ENCODE results near the gene LRCH1. TPM values are rescaled to one million over a fixed set of nuclear protein-coding genes. Genes with fewer than 3 reads are reported as not detected.

LRCH1 gene
- total RNA-seq, 1 experiment from 2014 or later: 11.8 TPM

DNA sequence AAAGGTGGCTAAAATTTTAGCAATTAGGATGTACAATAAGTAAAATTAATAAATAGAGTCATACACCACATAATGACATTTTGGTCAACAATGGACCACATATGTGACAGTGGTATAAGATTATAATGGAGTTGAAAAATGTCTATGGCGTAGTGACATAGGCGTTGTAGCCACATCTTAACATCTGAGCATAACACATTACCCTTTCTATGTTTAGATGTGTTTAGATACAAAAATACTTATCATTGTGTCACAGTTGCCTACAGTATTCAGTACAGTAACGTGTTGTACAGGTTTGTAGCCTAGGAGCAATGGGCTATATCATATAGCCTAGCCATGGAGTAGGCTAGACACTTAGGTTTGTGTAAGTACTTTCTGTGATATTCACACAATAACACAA, 111.2 kb downstream of the LRCH1 start:
- ChIA-PET CTCF (no interaction called here), POLR2A (no interaction called here)
- H3K4me3 Mint-ChIP-seq: no peak overlapping the region
- peak overlapping the region; percentile 61 for H3K27ac Mint-ChIP-seq
- ATAC-seq (no peak), DNase-seq (ENCODE audit: low spot score) (no peak)
- H3K4me1 Mint-ChIP-seq: peaks cover 77% of the 10 kb centered on the region
- no peaks in the 10 kb centered on the region for H3K27me3 Mint-ChIP-seq (ENCODE audit: low read depth)
- H3K9me3 Mint-ChIP-seq: no peaks in the 10 kb centered on the region
- TF ChIP-seq SMAD4 (CRISPR knock-in tag; IDR thresholded peaks at IDR 0.05) (no peak), TEAD1 (CRISPR knock-in tag; IDR thresholded peaks at IDR 0.05) (no peak), MXD4 (CRISPR knock-in tag; IDR thresholded peaks at IDR 0.05; ENCODE audit: borderline replicate concordance) (no peak), ZNF416 (CRISPR knock-in tag; IDR thresholded peaks at IDR 0.05) (no peak), GABPB1 (CRISPR knock-in tag; IDR thresholded peaks at IDR 0.05) (no peak), ZNF317 (CRISPR knock-in tag; IDR thresholded peaks at IDR 0.05; ENCODE audit: borderline replicate concordance, low read depth) (no peak), FOXJ3 (CRISPR knock-in tag; IDR thresholded peaks at IDR 0.05; ENCODE audit: borderline replicate concordance) (no peak)
- TF ChIP-seq, protein P1, sequence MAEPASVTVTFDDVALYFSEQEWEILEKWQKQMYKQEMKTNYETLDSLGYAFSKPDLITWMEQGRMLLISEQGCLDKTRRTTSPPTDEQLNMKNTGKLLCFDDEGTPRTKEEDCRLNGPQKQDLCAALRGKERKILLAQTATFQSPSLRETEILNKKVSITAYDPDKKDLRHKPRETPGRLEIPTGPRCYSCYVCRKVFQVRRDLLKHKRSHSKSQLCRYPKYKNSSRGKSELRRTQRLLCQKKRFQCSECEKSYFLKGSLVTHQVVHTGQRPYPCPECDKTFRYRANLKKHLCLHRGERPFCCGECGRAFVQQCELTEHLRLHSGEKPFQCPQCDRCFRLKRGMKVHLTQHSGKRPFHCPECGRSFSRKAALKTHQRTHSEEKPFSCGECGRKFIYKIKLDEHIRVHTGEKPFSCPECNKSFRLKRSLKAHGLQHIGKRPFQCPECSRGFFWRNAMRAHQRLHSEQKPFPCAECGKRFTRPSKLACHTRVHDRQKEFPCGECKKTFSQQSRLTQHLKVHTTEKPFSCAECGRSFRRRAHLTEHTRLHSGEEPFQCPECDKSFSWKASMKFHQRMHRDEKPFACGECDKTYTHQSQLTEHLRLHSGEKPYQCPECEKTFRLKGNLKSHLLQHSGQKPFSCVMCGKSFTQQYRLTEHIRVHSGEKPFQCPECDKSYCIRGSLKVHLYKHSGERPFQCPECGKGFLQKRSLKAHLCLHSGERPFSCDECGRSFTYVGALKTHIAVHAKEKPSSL (CRISPR knock-in tag; conservative IDR thresholded peaks at IDR 0.05): no peak
- TF ChIP-seq, protein P2, sequence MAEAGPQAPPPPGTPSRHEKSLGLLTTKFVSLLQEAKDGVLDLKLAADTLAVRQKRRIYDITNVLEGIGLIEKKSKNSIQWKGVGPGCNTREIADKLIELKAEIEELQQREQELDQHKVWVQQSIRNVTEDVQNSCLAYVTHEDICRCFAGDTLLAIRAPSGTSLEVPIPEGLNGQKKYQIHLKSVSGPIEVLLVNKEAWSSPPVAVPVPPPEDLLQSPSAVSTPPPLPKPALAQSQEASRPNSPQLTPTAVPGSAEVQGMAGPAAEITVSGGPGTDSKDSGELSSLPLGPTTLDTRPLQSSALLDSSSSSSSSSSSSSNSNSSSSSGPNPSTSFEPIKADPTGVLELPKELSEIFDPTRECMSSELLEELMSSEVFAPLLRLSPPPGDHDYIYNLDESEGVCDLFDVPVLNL (CRISPR knock-in tag; IDR thresholded peaks at IDR 0.05; ENCODE audit: borderline replicate concordance, low read depth): no peak
- TF ChIP-seq, protein P3, sequence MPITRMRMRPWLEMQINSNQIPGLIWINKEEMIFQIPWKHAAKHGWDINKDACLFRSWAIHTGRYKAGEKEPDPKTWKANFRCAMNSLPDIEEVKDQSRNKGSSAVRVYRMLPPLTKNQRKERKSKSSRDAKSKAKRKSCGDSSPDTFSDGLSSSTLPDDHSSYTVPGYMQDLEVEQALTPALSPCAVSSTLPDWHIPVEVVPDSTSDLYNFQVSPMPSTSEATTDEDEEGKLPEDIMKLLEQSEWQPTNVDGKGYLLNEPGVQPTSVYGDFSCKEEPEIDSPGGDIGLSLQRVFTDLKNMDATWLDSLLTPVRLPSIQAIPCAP (CRISPR knock-in tag; IDR thresholded peaks at IDR 0.05): no peak
- TF ChIP-seq, protein P4, sequence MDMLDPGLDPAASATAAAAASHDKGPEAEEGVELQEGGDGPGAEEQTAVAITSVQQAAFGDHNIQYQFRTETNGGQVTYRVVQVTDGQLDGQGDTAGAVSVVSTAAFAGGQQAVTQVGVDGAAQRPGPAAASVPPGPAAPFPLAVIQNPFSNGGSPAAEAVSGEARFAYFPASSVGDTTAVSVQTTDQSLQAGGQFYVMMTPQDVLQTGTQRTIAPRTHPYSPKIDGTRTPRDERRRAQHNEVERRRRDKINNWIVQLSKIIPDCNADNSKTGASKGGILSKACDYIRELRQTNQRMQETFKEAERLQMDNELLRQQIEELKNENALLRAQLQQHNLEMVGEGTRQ (CRISPR knock-in tag; IDR thresholded peaks at IDR 0.05): no peak
- TF ChIP-seq, protein P5, sequence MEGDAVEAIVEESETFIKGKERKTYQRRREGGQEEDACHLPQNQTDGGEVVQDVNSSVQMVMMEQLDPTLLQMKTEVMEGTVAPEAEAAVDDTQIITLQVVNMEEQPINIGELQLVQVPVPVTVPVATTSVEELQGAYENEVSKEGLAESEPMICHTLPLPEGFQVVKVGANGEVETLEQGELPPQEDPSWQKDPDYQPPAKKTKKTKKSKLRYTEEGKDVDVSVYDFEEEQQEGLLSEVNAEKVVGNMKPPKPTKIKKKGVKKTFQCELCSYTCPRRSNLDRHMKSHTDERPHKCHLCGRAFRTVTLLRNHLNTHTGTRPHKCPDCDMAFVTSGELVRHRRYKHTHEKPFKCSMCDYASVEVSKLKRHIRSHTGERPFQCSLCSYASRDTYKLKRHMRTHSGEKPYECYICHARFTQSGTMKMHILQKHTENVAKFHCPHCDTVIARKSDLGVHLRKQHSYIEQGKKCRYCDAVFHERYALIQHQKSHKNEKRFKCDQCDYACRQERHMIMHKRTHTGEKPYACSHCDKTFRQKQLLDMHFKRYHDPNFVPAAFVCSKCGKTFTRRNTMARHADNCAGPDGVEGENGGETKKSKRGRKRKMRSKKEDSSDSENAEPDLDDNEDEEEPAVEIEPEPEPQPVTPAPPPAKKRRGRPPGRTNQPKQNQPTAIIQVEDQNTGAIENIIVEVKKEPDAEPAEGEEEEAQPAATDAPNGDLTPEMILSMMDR (IDR thresholded peaks at IDR 0.05): no peak
- TF ChIP-seq, protein P6, sequence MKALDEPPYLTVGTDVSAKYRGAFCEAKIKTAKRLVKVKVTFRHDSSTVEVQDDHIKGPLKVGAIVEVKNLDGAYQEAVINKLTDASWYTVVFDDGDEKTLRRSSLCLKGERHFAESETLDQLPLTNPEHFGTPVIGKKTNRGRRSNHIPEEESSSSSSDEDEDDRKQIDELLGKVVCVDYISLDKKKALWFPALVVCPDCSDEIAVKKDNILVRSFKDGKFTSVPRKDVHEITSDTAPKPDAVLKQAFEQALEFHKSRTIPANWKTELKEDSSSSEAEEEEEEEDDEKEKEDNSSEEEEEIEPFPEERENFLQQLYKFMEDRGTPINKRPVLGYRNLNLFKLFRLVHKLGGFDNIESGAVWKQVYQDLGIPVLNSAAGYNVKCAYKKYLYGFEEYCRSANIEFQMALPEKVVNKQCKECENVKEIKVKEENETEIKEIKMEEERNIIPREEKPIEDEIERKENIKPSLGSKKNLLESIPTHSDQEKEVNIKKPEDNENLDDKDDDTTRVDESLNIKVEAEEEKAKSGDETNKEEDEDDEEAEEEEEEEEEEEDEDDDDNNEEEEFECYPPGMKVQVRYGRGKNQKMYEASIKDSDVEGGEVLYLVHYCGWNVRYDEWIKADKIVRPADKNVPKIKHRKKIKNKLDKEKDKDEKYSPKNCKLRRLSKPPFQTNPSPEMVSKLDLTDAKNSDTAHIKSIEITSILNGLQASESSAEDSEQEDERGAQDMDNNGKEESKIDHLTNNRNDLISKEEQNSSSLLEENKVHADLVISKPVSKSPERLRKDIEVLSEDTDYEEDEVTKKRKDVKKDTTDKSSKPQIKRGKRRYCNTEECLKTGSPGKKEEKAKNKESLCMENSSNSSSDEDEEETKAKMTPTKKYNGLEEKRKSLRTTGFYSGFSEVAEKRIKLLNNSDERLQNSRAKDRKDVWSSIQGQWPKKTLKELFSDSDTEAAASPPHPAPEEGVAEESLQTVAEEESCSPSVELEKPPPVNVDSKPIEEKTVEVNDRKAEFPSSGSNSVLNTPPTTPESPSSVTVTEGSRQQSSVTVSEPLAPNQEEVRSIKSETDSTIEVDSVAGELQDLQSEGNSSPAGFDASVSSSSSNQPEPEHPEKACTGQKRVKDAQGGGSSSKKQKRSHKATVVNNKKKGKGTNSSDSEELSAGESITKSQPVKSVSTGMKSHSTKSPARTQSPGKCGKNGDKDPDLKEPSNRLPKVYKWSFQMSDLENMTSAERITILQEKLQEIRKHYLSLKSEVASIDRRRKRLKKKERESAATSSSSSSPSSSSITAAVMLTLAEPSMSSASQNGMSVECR (CRISPR knock-in tag; IDR thresholded peaks at IDR 0.05; ENCODE audit: borderline replicate concordance): no peak
- H3K36me3 Mint-ChIP-seq: no peaks in the 10 kb centered on the region

DNA sequence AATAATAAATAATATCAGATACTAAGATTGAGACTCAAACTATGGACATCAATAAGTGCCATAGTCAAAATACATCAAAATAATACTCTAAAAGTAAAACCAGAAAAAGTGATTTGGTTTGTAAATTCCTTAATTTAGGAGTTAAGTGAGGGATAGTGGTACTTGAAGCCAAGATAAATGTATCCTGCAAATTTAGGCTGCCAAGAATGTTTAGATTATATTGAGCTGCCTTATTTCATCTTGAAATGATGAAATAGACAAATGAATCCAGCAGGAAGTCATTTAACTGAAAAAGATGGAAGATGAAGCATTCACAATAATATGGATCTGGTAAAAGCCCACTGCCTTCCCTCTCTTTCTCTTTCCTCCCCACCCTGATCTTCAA, 112.3 kb downstream of the LRCH1 start:
- POLR2A ChIA-PET: no interaction called here
- Mint-ChIP-seq H3K36me3 (no peaks in the 10 kb centered on the region), H3K4me1 (peaks cover 76% of the 10 kb centered on the region)

More for the DNA sequence above, 112.3 kb downstream of the LRCH1 start:
- Mint-ChIP-seq H3K27me3 (ENCODE audit: low read depth) (no peaks in the 10 kb centered on the region), H3K27ac (peak overlapping the region; percentile 82; the same call in 1 of the 2 replicates), H3K4me3 (no peak overlapping the region), H3K9me3 (no peaks in the 10 kb centered on the region)
- DNase-seq (ENCODE audit: low spot score) (no peak), ATAC-seq (no peak)
- CTCF ChIA-PET: no interaction called here
- no peak for TF ChIP-seq RELA (CRISPR knock-in tag; IDR thresholded peaks at IDR 0.05; ENCODE audit: borderline replicate concordance)
- no peak for TF ChIP-seq ZNF671 (CRISPR knock-in tag; IDR thresholded peaks at IDR 0.05)
- TF ChIP-seq, protein P7, sequence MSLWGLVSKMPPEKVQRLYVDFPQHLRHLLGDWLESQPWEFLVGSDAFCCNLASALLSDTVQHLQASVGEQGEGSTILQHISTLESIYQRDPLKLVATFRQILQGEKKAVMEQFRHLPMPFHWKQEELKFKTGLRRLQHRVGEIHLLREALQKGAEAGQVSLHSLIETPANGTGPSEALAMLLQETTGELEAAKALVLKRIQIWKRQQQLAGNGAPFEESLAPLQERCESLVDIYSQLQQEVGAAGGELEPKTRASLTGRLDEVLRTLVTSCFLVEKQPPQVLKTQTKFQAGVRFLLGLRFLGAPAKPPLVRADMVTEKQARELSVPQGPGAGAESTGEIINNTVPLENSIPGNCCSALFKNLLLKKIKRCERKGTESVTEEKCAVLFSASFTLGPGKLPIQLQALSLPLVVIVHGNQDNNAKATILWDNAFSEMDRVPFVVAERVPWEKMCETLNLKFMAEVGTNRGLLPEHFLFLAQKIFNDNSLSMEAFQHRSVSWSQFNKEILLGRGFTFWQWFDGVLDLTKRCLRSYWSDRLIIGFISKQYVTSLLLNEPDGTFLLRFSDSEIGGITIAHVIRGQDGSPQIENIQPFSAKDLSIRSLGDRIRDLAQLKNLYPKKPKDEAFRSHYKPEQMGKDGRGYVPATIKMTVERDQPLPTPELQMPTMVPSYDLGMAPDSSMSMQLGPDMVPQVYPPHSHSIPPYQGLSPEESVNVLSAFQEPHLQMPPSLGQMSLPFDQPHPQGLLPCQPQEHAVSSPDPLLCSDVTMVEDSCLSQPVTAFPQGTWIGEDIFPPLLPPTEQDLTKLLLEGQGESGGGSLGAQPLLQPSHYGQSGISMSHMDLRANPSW (CRISPR knock-in tag; conservative IDR thresholded peaks at IDR 0.05; ENCODE audit: low read depth): no peak
- TF ChIP-seq TP53 (CRISPR knock-in tag; IDR thresholded peaks at IDR 0.05): no peak
- no peak for TF ChIP-seq SP1 (CRISPR knock-in tag; conservative IDR thresholded peaks at IDR 0.05)
